GM21526 (cell line): Measurements from ENCODE around the gene SMARCD3.

ENCODE experiments used
- ATAC-seq: cut with Tn5 transposase; IDR thresholded peaks from one replicate; pipeline ENCODE4 v1.9.1; 2021; ENCODE audit warnings: moderate library complexity; ENCODE audit not compliant: unreplicated experiment, low FRiP score

The SMARCD3 gene

GRCh38 chr7:151193203-151193978 is 55.1 kb downstream of the SMARCD3 start:
- no peak for ATAC-seq

DNA sequence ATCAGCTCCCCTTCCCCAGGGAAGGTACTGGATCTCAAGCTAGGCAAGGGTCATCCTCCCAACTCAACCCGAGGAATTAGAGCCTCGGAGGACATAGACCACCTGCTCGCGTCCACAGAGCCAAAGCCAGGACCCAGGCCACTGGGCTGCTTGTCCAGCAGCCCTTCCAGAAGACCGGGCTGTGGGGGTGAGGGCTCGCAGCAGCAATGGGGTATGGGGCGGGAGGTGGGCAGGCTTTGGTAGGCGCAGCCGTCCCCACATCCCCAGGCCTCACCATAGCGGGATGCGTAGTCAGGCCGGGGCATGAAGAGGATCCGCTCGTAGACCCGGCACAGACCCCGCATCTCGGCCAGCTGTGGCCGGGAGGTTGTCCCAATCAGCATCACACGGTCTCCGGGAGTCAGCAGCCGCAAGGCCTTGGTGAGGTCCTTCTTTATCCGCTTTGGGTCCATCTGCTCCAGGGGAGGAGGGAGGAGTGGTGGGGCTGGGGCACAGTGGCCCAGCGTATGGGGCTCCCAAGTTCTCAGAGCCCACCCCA is 56.4 kb downstream of the SMARCD3 start:
- no peak for ATAC-seq

- ATAC-seq = no peak
Observed at GRCh38 chr7:151191544-151191943, 57.0 kb downstream of the SMARCD3 start.

DNA sequence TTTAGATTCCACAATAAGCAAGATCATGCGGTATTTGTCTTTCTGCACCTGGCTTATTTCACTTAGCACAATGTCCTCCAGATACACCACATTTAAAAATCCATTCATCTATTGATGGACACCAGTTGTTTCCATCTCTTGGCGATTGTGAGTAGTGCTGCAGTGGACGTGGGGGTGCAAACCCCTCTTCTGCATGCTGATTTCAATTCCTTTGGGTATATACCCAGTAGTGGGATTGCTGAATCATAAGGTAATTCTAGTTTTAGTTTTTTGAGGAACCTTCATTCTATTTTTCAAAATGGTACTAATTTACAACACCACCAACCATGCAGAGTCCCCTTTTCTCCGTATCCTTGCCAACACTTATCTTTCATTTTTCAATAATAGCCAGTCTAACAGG is 59.5 kb downstream of the SMARCD3 start:
- no peak for ATAC-seq
